HG03175 (cell line): ENCODE measurements around the gene ALDH3B1.

Source experiments
- ATAC-seq: cut with Tn5 transposase; IDR thresholded peaks from one replicate; pipeline ENCODE4 v1.9.1; 2021; ENCODE audit warnings: mild to moderate bottlenecking, moderate library complexity; ENCODE audit not compliant: unreplicated experiment

Gene ALDH3B1

GRCh38 chr11:68042219-68043028, 32.3 kb downstream of the ALDH3B1 start:
- ATAC-seq, result no peak

GRCh38 chr11:68043029-68043348, 32.9 kb downstream of the ALDH3B1 start:
- ATAC-seq, result no peak

GRCh38 chr11:68043349-68044144, 33.4 kb downstream of the ALDH3B1 start:
- no peak for ATAC-seq

- ATAC-seq, result no peak
These were observed 34.2 kb downstream of the ALDH3B1 start for GRCh38 chr11:68044145-68044813.

GRCh38 chr11:68044898-68045351, 34.8 kb downstream of the ALDH3B1 start:
- no peak for ATAC-seq

- ATAC-seq, result no peak
These were observed 37.5 kb downstream of the ALDH3B1 start for GRCh38 chr11:68047437-68048290.

- no peak for ATAC-seq
These were observed 38.8 kb downstream of the ALDH3B1 start for GRCh38 chr11:68048681-68049508.

GRCh38 chr11:68049509-68050370, 39.6 kb downstream of the ALDH3B1 start:
- no peak for ATAC-seq

GRCh38 chr11:68050371-68050841, 40.3 kb downstream of the ALDH3B1 start:
- no peak for ATAC-seq

- ATAC-seq, result no peak
These were observed 41.3 kb downstream of the ALDH3B1 start for GRCh38 chr11:68051191-68052136.

- no peak for ATAC-seq
These were observed 42.2 kb downstream of the ALDH3B1 start for GRCh38 chr11:68052137-68052873.

GRCh38 chr11:68053117-68053516, 43.0 kb downstream of the ALDH3B1 start:
- ATAC-seq, result no peak

GRCh38 chr11:68053981-68054812, 44.1 kb downstream of the ALDH3B1 start:
- ATAC-seq, result no peak

GRCh38 chr11:68056317-68057285, 46.5 kb downstream of the ALDH3B1 start:
- no peak for ATAC-seq

- no peak for ATAC-seq
These were observed 47.7 kb downstream of the ALDH3B1 start for GRCh38 chr11:68057807-68058206.
